GM19324 (cell line): ENCODE measurements around the gene NOP14.
"Not testable (repeated sequence)": the region's sequence is repeated elsewhere in the genome, so short reads cannot be mapped to it uniquely, and the experiment has no call there.

ENCODE experiments used
- ATAC-seq: cut with Tn5 transposase; IDR thresholded peaks from one replicate; pipeline ENCODE4 v1.9.1; 2021; ENCODE audit warnings: mild to moderate bottlenecking, moderate library complexity; ENCODE audit not compliant: unreplicated experiment, low FRiP score

The NOP14 gene

DNA sequence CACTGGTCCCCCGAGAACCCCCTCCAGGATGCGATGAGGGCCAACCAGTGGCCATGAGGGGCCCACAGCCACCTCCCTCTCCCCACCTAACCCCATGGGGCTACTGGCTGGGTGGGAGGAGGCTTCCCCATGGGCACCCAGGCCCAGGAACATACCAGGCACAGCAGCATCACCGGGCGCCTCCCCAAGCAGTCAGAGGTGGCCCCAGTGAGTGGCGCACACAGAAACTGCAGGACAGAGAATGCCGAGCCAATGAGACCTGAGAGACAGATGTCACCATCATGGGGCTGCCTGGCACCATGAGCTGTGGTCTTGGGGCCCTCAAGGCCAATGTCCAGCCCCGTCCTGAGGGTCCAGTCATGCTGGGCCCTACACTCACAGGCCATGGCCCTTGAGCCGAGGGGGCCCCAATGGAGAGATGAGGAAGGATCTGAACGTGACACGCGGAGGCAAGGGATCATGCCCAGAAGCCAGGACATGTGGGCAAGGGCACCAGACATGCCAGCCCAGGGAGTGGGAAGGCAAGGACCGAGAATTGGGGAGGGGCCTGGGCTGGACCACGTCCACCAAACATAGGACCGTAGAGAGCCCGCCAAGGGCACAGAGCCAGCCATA is 30.1 kb downstream of the NOP14 start:
- ATAC-seq: no peak

- no peak for ATAC-seq
Observed at GRCh38 chr4:2932321-2932950, 30.8 kb downstream of the NOP14 start.

GRCh38 chr4:2931512-2932301 is 31.5 kb downstream of the NOP14 start:
- ATAC-seq: no peak

DNA sequence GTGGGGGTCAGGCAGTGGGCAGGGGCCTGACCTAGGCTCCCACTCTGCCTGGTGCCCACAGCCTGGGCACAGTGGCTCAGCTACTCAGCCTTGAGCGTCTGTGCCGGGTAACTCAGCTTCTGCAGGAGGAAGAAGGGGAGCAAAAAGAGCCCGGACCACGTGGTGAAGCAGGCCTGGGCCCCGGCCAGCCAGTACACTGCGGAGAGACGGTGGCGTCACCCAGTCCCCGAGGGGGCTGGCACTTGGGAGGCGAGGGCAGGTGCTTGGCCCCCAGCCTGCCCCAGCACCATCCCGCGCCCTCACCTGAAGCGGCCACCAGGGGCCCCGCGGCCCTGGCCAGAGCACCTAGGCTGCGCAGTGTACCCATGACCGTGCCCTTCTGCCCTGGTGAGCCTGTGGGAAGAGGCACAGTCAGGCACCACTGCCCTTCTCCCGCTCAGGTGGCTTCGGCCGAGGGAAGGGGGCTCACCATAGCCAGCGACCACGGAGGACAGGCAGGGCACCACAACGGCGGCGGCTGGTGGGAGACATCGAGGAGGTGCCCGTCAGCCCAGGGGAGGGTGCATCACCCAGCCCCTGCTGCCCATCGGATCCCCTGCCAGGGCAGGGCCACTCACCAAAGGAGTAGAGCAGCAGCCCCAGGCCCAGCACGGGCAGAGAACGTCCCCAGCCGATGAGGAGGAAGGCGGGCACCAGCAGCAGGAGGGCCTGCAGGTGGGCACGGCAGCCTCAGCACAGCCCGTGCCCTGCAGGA is 32.3 kb downstream of the NOP14 start:
- no peak for ATAC-seq

- no peak for ATAC-seq
Observed at GRCh38 chr4:2930135-2930757, 33.0 kb downstream of the NOP14 start.

- no peak for ATAC-seq
Observed at GRCh38 chr4:2929469-2929868, 33.7 kb downstream of the NOP14 start.

DNA sequence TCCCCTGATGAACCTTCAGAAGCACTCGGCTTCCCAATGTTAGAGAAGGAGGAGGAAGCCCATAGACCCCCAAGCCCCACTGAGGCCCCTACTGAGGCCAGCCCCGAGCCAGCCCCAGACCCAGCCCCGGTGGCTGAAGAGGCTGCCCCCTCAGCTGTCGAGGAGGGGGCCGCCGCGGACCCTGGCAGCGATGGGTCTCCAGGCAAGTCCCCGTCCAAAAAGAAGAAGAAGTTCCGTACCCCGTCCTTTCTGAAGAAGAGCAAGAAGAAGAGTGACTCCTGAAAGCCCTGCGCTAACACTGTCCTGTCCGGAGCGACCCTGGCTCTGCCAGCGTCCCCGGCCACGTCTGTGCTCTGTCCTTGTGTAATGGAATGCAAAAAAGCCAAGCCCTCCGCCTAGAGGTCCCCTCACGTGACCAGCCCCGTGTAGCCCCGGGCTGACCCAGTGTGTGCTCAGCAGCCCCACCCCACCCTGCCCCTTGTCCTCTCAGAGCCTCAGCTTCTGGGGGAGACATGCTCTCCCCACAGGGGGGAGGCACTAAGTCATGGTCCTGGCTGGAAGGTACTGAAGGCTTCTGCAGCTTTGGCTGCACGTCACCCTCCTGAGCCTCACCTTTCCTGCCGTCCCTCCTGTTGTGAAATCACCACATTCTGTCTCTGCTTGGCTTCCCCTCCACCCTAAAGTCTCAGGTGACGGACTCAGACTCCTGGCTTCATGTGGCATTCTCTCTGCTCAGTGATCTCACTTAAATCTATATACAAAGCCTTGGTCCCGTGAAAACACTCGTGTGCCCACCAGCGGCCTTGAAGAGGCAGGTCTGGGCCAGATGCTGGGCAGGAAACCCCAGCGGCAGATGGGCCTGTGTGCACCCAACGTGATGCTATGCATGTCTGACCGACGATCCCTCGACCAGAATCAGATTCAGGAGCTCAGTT is 34.7 kb downstream of the NOP14 start:
- ATAC-seq: no peak

DNA sequence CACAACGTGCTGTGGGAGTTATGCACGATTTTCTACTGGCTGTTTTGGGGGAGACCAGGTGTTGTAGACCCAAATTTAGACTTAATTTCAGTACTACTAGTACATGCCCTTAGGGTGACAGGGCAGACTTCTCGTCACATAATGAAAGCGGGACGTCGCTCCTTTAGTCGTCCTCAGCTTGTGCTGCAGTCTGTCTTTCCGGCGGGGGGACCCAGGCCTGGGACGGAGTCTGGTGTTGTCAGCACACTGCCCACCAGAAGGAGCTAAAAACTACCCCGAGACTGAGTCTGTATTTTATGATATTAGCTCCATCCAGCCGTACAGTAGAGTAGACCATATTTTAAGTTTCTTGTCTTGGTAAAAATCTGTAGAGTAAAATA is 35.5 kb downstream of the NOP14 start:
- no peak for ATAC-seq

DNA sequence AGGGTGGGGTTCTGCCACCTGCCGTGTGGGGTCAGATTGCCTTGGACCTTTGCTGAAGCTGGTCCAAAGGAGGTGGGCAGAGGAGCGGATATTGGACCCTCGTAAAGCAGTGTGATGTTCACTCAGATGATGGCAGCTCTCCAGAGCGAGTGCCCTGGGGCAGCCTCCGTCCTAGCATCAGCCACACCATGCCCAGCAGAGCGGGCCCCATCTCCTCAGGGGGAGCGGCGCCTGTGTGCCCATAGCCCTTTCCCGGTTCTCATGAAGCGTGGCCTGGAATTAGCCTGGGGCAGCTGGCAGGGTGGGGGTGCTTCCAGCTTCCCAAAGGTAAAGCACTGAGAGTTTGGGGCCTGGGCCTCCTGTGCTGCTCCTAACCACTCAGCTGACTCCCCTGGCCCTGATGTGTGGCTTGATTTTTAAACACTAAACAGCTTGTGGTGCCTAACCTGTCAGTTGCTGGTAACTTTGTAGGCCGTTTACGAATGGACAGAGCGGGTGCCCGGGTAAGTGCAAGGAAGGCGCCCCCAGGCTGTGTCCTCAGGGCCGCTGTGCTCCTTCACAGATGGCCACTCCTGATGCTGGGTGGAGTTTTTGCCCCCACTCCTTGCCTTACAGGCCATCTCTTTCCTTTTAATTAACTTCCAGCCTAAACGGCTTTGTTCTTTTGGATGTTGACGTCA is 36.0 kb downstream of the NOP14 start:
- ATAC-seq: no peak

- no peak for ATAC-seq
Observed at GRCh38 chr4:2925931-2926860, 37.0 kb downstream of the NOP14 start.

DNA sequence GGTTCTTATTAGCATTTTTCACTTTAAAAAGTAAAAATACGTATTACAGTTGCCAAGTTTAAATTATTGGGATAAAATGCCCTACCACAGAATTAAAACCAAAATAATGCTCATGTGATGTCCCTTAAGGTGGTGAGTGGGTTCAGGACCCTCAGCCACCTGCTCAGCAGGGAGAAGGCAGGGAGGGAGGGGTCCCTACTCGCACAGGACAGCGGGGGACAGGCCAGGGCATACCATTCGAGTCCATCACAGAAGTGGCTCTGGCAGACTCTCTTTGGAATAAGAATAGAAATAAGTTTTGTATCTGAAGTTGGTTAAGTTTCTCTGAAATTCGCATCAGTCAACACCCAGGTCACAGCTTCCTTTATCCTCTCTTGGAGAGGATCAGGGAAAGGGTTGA is 37.7 kb downstream of the NOP14 start:
- no peak for ATAC-seq

DNA sequence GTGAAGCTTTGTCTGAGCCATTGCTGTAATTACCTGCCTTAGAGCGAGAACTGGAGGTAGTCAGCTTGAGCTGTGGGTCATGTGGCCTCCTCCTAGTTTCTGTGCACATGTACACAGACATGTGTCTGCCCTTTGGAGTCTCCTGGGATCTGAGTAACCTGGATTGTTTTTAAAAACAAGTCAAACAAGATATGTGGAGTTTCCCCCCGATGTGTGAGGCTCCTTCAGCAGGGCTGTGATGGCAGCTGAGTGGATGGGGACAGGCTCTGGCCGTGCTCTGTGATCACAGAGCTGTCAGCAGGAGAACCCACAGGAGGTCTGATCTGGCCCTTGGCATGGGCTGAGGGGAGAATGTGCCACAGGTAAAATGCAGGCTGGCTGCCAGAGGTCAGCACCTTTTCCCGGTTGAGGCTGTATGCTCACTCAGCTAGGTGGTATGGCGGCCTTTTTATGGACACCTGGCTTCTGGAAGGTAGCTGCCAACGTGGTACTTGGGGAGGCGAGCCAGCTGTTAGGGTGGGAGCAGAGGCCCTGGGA is 38.4 kb downstream of the NOP14 start:
- ATAC-seq: no peak

GRCh38 chr4:2924286-2924685 is 38.9 kb downstream of the NOP14 start:
- no peak for ATAC-seq

DNA sequence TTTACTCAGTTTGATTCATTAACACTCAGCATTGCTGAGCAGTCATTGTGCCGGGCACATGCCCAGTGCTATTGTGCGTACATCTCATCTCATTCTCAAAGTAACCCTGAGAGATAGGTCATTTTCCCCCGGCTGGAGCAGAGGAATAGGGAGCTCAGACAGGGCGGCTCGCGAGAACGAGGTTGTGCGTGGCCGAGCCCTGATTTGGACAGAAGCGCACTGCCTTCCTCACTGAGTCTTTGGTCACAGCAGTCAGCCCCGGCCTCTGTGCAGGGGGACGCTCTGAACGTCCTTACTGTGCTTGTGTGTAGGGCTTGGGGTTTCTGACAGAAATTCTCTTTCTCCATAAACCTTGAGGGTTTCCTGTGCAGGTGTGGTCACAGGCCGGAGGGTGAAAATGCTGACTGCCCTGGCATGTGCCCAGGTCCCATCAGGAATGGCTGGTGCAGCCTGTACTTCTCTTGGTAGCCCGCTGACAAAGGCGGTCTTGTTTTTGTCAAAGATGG is 39.5 kb downstream of the NOP14 start:
- no peak for ATAC-seq

- no peak for ATAC-seq
Observed at GRCh38 chr4:2923141-2923551, 40.1 kb downstream of the NOP14 start.

- ATAC-seq: not testable (repeated sequence)
Observed at GRCh38 chr4:2922453-2923101, 40.6 kb downstream of the NOP14 start.

DNA sequence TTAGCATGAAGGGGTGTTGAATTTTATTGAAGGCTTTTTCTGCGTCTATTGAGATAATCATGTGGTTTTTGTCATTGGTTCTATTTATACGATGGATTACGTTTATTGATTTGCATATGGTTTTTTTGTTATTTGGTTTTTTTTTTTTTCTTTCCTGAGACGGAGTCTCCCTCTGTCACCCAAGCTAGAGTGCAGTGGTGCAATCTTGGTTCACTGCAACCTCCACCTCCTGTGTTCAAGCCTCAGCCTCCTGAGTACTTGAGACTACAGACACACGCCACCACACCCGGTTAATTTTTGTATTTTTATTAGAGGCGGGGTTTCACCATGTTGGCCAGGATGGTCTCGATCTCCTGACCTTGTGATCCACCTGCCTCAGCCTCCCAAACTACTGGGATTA is 44.5 kb downstream of the NOP14 start:
- ATAC-seq: not testable (repeated sequence)
